Mesenchymal stem cell (in vitro differentiated cells and primary cell): ENCODE measurements around the gene NINJ2.

Experiments
- DNase-seq: peaks from one replicate; pipeline ENCODE4 v3.0.0-alpha.2; 2013
- H2AFZ ChIP-seq: one replicate; pipeline ENCODE4 v1.6.1; 2013; ENCODE audit warnings: low read depth, mild to moderate bottlenecking, control low read depth, inconsistent platforms, low read length, moderate library complexity
- H2AK5ac ChIP-seq: 2 replicates; pipeline ENCODE4 v1.6.1; 2013; ENCODE audit warnings: low read length, moderate library complexity, mild to moderate bottlenecking, inconsistent platforms; ENCODE audit not compliant: severe bottlenecking
- H2BK120ac ChIP-seq: one replicate; pipeline ENCODE4 v1.6.1; 2013; ENCODE audit warnings: low read depth, mild to moderate bottlenecking, inconsistent platforms, low read length, moderate library complexity
- H2BK12ac ChIP-seq, 2 experiments: one replicate each; pipeline ENCODE4 v1.6.1; 2013; ENCODE audit warnings: inconsistent platforms in 2 of 2, low read length in 2 of 2, mild to moderate bottlenecking in 2 of 2, moderate library complexity in 2 of 2, control low read depth in 1 of 2
- H2BK15ac ChIP-seq: one replicate; pipeline ENCODE4 v1.6.1; 2013; ENCODE audit warnings: mild to moderate bottlenecking, low read depth, inconsistent platforms; ENCODE audit not compliant: poor library complexity, severe bottlenecking
- H2BK5ac ChIP-seq: 2 replicates; pipeline ENCODE4 v1.6.1; 2013; ENCODE audit warnings: low read depth, mild to moderate bottlenecking, low read length, control low read depth, inconsistent platforms; ENCODE audit not compliant: poor library complexity, severe bottlenecking
- H3K14ac ChIP-seq, 2 experiments: one replicate each; pipeline ENCODE4 v1.6.1; 2013; ENCODE audit warnings: inconsistent platforms in 2 of 2, low read length in 2 of 2, control low read depth in 1 of 2, mild to moderate bottlenecking in 1 of 2, moderate library complexity in 1 of 2
- H3K18ac ChIP-seq, 2 experiments: one replicate each; pipeline ENCODE4 v1.6.1; 2013; ENCODE audit warnings: inconsistent platforms in 2 of 2, low read length in 2 of 2, control low read depth in 1 of 2, low read depth in 1 of 2, mild to moderate bottlenecking in 1 of 2
- H3K23ac ChIP-seq, 2 experiments: one replicate each; pipeline ENCODE4 v1.6.1; 2013; ENCODE audit warnings: inconsistent platforms in 2 of 2, low read length in 2 of 2, mild to moderate bottlenecking in 2 of 2, moderate library complexity in 2 of 2, control low read depth in 1 of 2
- H3K27ac ChIP-seq: 2 replicates; pipeline ENCODE4 v1.5.1; 2013; ENCODE audit warnings: mild to moderate bottlenecking, moderate library complexity, low read length, control low read depth, inconsistent platforms; ENCODE audit not compliant: poor library complexity, severe bottlenecking
- H3K27me3 ChIP-seq, 2 experiments: 2 replicates each; pipeline versions ENCODE4 v1.6.1 to v1.7.0; 2013; ENCODE audit warnings: low read length in 2 of 2, mild to moderate bottlenecking in 2 of 2, moderate library complexity in 2 of 2, control low read depth in 1 of 2, inconsistent platforms in 1 of 2; ENCODE audit not compliant: control insufficient read depth in 1 of 2, insufficient read depth in 1 of 2
- H3K36me3 ChIP-seq, 2 experiments: 2 replicates each; pipeline versions ENCODE4 v1.6.1 to v1.7.0; 2013; ENCODE audit warnings: low read length in 2 of 2, control low read depth in 1 of 2, inconsistent platforms in 1 of 2, low read depth in 1 of 2, mild to moderate bottlenecking in 1 of 2; ENCODE audit not compliant: insufficient read depth in 2 of 2, control insufficient read depth in 1 of 2
- H3K4ac ChIP-seq, 2 experiments: one replicate each; pipeline ENCODE4 v1.6.1; 2013; ENCODE audit warnings: inconsistent platforms in 2 of 2, low read length in 2 of 2, mild to moderate bottlenecking in 2 of 2, moderate library complexity in 2 of 2, control low read depth in 1 of 2, low read depth in 1 of 2
- H3K4me1 ChIP-seq: 2 replicates; pipeline ENCODE4 v1.6.1; 2013; ENCODE audit warnings: low read depth, low read length, control low read depth; ENCODE audit not compliant: control insufficient read depth, insufficient read depth
- H3K4me2 ChIP-seq: 2 replicates; pipeline ENCODE4 v1.6.1; 2013; ENCODE audit warnings: low read length, mild to moderate bottlenecking, inconsistent platforms; ENCODE audit not compliant: poor library complexity, severe bottlenecking
- H3K4me3 ChIP-seq, 2 experiments: 2 replicates each; pipeline versions ENCODE4 v1.5.1 to v1.7.0; 2013; ENCODE audit warnings: low read length in 2 of 2, mild to moderate bottlenecking in 2 of 2, control low read depth in 1 of 2, low read depth in 1 of 2; ENCODE audit not compliant: insufficient read depth in 1 of 2
- H3K79me1 ChIP-seq: replicated peaks from 2 replicates; pipeline ENCODE4 v1.6.1; 2013; ENCODE audit warnings: mild to moderate bottlenecking, control low read depth, low read length, inconsistent platforms; ENCODE audit not compliant: poor library complexity, severe bottlenecking
- H3K9ac ChIP-seq: 2 replicates; pipeline ENCODE4 v1.7.0; 2013; ENCODE audit warnings: mild to moderate bottlenecking, low read length, moderate library complexity
- H3K9me3 ChIP-seq: 2 replicates; pipeline ENCODE4 v1.7.0; 2013; ENCODE audit warnings: mild to moderate bottlenecking, low read length; ENCODE audit not compliant: control insufficient read depth
- H4K8ac ChIP-seq: one replicate; pipeline ENCODE4 v1.6.1; 2013; ENCODE audit warnings: inconsistent platforms, mild to moderate bottlenecking, low read length, moderate library complexity
- H4K91ac ChIP-seq: one replicate; pipeline ENCODE4 v1.6.1; 2013; ENCODE audit warnings: mild to moderate bottlenecking, low read length, inconsistent platforms
- whole genome bisulfite sequencing: methylation state at CpG from one replicate; pipeline ENCODE4 v1.1.7; 2013; ENCODE audit warnings: mixed read lengths; 5-methylcytosine and 5-hydroxymethylcytosine counted together

The NINJ2 gene

DNA sequence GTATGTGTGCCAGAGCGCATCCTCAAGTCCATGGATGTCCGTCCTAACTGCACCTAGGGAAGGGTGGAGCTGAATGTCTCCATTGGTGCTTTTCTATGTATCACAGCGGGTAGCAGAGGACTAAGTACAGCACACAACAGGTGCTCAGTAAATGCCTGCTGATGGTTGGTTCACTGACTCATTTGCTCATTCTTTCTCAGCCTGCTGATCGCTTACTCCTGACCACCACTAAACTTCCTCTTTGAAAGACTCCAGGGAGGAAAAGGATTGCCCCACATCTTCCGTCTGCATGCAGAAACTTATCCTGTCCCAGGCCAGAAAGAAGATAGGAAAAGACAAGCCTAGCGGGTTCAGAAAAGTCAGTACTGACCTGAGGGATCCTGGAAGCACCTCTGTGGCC lies 137.2 kb downstream of the NINJ2 start:
- no peak overlapping the region for H4K91ac ChIP-seq
- whole genome bisulfite sequencing, result 91% methylated on average over 6 of the region's 6 CpGs
- H3K9me3 ChIP-seq, result no peaks in the 10 kb centered on the region
- H3K79me1 ChIP-seq, result no peaks in the 10 kb centered on the region
- no peak overlapping the region for H2BK120ac ChIP-seq
- no peak overlapping the region for H2BK12ac ChIP-seq
- DNase-seq, result no peak
- no peaks in the 10 kb centered on the region for H3K4me1 ChIP-seq
- no peak overlapping the region for H3K27ac ChIP-seq
- H3K4ac ChIP-seq, result no peak overlapping the region
- H2BK15ac ChIP-seq, result no peak overlapping the region
- no peak overlapping the region for H3K23ac ChIP-seq
- peaks cover 12 to 39% of the 10 kb centered on the region in 2 experiments for H3K27me3 ChIP-seq
- no peak overlapping the region for H2BK5ac ChIP-seq
- H4K8ac ChIP-seq, result no peak overlapping the region
- H3K36me3 ChIP-seq, result no peaks in the 10 kb centered on the region
- H3K4me2 ChIP-seq, result no peak overlapping the region
- H3K14ac ChIP-seq, result no peak overlapping the region
- no peak overlapping the region for H3K18ac ChIP-seq
- H3K4me3 ChIP-seq, result no peak overlapping the region
- no peak overlapping the region for H3K9ac ChIP-seq
- H2AK5ac ChIP-seq, result no peak overlapping the region
- H2AFZ ChIP-seq, result no peak overlapping the region

DNA sequence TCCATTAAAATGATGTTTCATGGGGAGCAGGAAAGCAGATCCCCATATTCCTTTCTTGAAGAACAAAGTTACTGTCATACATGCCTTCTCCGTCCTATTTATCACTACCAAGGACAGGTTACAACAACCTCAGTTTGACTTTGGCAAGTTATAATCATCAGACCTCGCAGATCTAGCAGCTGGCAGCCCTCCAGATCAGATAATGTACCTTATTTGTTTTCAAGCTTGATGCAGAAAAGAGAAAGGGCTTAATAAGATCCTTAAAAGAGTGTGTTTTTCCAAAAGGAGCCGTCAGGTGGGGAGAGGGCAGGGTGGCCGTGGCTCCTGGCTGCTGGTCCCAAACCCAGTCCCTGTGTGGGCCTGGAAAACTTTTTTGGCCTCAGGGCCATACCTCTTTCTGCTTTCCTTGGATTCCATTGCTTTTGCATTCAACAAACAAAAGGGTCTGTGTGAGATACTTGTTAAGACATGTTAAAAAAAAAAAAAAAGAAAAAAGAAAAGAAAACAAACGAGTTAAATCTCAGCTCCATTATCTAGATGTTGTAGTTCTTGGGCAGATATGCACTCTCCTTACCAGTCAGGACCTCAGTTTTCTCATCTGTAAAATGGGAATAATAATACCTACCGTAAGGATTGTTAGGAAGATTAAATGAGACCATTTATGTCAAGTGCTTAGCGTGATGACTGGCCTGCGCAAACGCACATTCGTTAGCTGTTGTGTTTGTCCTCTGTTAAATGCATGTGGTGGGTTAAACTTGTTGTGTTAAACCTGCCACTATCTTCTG lies 138.9 kb downstream of the NINJ2 start:
- H3K9me3 ChIP-seq, result no peaks in the 10 kb centered on the region
- no peaks in the 10 kb centered on the region for H3K4me1 ChIP-seq
- H2BK5ac ChIP-seq, result no peak overlapping the region
- H3K18ac ChIP-seq, result no peak overlapping the region
- H3K36me3 ChIP-seq, result no peaks in the 10 kb centered on the region
- H2AK5ac ChIP-seq, result no peak overlapping the region
- H3K14ac ChIP-seq, result no peak overlapping the region
- no peak overlapping the region for H2BK15ac ChIP-seq
- no peak overlapping the region for H3K27ac ChIP-seq
- 88% methylated on average over 10 of the region's 10 CpGs for WGBS
- no peak overlapping the region for H3K4me3 ChIP-seq
- H4K91ac ChIP-seq, result no peak overlapping the region
- H2BK12ac ChIP-seq, result no peak overlapping the region
- no peaks in the 10 kb centered on the region for H3K79me1 ChIP-seq
- H3K4ac ChIP-seq, result no peak overlapping the region
- no peak for DNase-seq
- peaks cover 28 to 56% of the 10 kb centered on the region in 2 experiments for H3K27me3 ChIP-seq
- H2AFZ ChIP-seq, result no peak overlapping the region
- H4K8ac ChIP-seq, result no peak overlapping the region
- H2BK120ac ChIP-seq, result no peak overlapping the region
- H3K9ac ChIP-seq, result no peak overlapping the region
- no peak overlapping the region for H3K4me2 ChIP-seq
- H3K23ac ChIP-seq, result no peak overlapping the region

DNA sequence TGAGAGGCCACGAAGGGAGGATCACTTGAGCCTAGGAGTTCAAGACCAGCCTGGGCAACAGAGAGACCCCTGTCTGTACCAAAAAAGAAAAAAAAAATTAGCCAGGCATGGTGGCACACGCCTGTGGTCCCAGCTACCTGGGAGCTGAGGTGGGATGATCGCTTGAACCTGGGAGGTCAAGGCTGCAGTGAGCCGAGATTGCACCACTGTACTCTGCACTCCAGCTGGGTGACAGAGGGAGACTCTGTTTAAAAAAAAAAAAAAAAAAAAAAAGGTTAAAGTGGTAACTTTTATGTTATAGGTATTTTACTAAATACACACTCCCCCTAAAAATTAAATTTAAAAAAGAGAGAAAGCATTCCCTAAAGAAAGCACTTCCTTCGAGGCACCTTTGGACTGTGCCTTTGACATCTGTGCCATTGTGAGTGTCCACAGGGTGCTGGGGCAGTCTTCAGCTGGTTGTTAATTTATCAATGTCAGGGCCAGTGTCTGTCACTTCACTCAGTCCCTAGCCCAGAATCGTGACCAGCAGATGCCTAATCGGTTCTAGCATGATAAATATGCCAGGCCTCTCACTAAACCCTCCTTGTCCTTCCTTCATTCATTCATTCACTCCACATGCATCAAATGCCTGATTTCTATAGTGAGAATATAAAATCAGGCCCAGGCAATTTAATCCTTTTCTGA lies 140.4 kb downstream of the NINJ2 start:
- Histone ChIP-seq H3K27me3 (peaks cover 42 to 69% of the 10 kb centered on the region in 2 experiments), H3K27ac (no peak overlapping the region), H2AFZ (no peak overlapping the region), H3K9me3 (no peaks in the 10 kb centered on the region), H3K18ac (no peak overlapping the region), H3K4ac (no peak overlapping the region), H3K23ac (no peak overlapping the region), H2BK120ac (no peak overlapping the region), H3K9ac (no peak overlapping the region), H2BK5ac (no peak overlapping the region), H4K8ac (no peak overlapping the region), H3K79me1 (no peaks in the 10 kb centered on the region), H3K4me3 (no peak overlapping the region), H4K91ac (no peak overlapping the region), H2AK5ac (no peak overlapping the region), H2BK15ac (no peak overlapping the region), H2BK12ac (no peak overlapping the region), H3K36me3 (no peaks in the 10 kb centered on the region), H3K4me1 (no peaks in the 10 kb centered on the region), H3K14ac (no peak overlapping the region), H3K4me2 (no peak overlapping the region)
- 77% methylated on average over 6 of the region's 7 CpGs for WGBS
- DNase-seq, result no peak

DNA sequence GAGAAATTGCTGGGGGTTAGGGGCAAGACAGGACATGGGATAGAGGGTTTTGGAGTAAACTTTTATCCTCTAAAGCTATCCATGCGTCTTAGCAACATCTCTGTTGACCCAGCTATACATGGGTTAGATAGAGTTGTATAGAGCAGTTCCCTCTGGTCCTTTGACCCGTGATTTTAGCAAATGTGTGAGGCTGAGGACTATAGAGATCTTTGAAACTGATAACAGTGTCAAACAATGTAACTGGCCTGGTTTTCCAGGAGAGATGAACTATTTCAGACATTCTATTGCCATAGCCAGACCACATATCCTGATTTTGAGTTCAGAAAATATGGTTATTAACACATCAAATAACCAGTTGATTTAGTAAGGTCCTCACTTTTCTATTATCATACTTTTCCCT lies 143.1 kb downstream of the NINJ2 start:
- Histone ChIP-seq H2AFZ (no peak overlapping the region), H3K4me2 (no peak overlapping the region), H3K4me3 (no peak overlapping the region), H4K8ac (no peak overlapping the region), H3K14ac (no peak overlapping the region), H3K4me1 (no peaks in the 10 kb centered on the region), H2AK5ac (no peak overlapping the region), H3K4ac (no peak overlapping the region), H3K27me3 (peaks cover 50 to 64% of the 10 kb centered on the region in 2 experiments), H3K23ac (no peak overlapping the region), H3K9me3 (no peaks in the 10 kb centered on the region), H3K27ac (no peak overlapping the region), H2BK5ac (no peak overlapping the region), H2BK120ac (no peak overlapping the region), H3K79me1 (no peaks in the 10 kb centered on the region), H2BK15ac (no peak overlapping the region), H3K36me3 (no peaks in the 10 kb centered on the region), H4K91ac (no peak overlapping the region), H2BK12ac (no peak overlapping the region), H3K9ac (no peak overlapping the region), H3K18ac (no peak overlapping the region)
- 78% methylated on average over 2 of the region's 2 CpGs for WGBS
- no peak for DNase-seq
